GM19023 (cell line): ENCODE measurements around the gene DHRS12.

Experiments used
- ATAC-seq: cut with Tn5 transposase; IDR thresholded peaks from one replicate; pipeline ENCODE4 v1.9.1; 2021; ENCODE audit warnings: mild to moderate bottlenecking, moderate library complexity; ENCODE audit not compliant: unreplicated experiment

Gene DHRS12

DNA sequence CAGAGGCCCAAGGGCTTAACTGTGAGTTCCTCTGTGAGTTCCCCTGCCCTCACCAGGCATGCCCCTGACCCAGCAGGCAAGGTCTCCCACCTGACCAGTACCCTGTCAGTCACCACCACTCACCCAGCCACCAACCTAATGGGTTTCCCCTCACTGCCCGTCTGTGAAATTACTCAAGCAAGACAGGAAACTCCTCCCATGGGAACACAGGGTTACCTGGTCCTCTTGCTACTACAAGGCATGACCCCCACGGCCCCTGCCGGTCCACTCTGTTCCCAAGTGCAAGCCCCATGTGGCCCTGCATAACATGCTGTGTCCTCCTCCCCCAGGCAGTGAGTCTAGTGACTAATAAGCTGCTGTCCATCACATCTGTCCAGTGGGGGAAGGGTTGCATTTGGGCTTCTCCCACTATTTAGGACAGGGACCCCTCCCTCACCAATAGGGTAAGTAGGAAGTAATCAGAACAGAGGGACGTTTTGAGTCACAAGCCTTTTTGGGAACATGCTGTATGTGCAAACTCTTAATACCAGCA, 8.0 kb upstream of the DHRS12 start:
- ATAC-seq, result no peak

- no peak for ATAC-seq
These were observed 7.1 kb upstream of the DHRS12 start for GRCh38 chr13:51811046-51811445.

DNA sequence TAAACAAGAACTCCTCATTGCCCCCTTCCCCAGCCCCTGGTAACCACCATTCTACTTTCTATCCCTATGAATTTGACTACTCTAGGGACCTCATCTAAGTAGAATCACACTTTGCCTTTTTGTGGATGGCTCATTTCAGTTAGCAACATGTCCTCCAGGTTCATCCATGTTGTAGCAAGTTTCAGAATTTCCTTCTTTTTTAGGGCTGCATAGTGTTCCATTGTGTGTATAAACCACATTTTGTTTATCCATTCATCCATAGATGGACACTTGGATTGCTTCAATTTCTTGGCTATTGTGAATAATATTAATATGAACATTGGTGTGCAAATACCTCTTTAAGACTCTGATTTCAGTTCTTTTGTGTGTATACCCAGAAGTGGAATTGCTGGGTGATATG, 4.8 kb upstream of the DHRS12 start:
- ATAC-seq, result no peak

GRCh38 chr13:51807041-51807440, 3.1 kb upstream of the DHRS12 start:
- no peak for ATAC-seq

- ATAC-seq, result no peak
These were observed 2.6 kb upstream of the DHRS12 start for GRCh38 chr13:51806566-51806965.

- ATAC-seq, result no peak
These were observed 2.0 kb upstream of the DHRS12 start for GRCh38 chr13:51805925-51806324.

- no peak for ATAC-seq
These were observed 1.4 kb upstream of the DHRS12 start for GRCh38 chr13:51805313-51805712.

GRCh38 chr13:51804295-51805172, 571 bp upstream of the DHRS12 start:
- ATAC-seq, result no peak

DNA sequence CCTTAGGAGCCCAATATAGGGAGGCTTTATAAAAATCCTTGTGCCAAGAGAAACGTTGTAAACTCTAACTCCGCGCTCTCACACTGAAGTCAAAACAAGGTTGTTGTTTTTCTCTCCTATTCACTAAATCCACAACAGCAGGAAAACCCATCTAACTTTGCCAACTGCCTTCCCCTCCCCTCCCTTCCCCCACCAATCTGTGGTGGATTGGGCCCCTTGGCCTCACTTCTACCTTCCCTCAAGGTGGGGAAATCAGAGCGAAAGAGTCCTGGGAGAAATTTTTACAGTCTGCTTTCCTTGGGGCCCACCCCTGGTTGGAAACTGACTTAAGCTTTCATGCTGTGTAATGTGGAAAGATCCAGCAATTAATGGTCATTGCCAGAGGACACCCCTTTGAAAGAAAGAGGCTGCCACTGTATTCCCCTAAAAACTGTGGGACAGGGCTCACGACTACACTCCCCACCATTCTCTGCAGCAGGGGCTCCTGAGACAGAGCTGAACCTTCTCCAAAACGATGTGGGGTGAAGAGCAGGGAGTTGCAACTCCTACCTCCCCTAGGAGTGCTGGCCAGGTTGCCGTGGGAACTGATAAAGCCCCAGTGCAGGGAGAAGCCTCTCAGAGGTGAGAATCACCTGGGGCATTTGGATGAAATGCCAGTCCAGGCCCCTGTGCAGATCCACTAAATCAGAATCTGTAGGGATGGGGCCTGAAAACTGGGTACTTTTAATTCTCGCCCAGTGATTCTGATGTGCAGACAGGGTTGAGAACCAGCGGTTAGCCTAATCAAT, 1.1 kb downstream of the DHRS12 start:
- ATAC-seq, result no peak

GRCh38 chr13:51801631-51802099, 2.3 kb downstream of the DHRS12 start:
- ATAC-seq, result no peak

GRCh38 chr13:51800486-51800885, 3.5 kb downstream of the DHRS12 start:
- no peak for ATAC-seq

GRCh38 chr13:51799261-51799660, 4.7 kb downstream of the DHRS12 start:
- ATAC-seq, result no peak

- ATAC-seq, result peak; percentile 55
These were observed 6.1 kb downstream of the DHRS12 start for GRCh38 chr13:51797664-51798488.

DNA sequence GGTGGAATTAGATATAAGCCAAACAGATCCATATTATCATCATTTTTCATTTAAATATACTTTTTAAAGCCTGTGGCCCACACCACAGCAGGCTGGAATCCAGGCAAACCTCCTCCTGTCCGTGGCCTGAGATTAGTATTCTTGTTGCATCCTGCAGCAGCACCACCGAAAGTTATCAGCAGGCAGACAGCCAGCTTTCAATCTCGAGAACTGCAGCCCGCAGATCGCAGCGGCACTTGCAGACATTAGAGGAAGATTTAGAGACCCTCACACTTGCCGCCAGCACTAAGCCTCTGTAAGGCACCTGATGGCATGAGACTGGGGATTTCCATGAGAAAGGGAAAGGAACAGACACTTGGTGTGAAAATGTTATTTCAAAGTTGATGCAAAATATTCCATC, 7.4 kb downstream of the DHRS12 start:
- ATAC-seq, result no peak

GRCh38 chr13:51795419-51795818, 8.5 kb downstream of the DHRS12 start:
- ATAC-seq, result no peak

GRCh38 chr13:51794964-51795363, 9.0 kb downstream of the DHRS12 start:
- no peak for ATAC-seq

GRCh38 chr13:51793570-51794271, 10.2 kb downstream of the DHRS12 start:
- ATAC-seq, result peak; percentile 65

GRCh38 chr13:51786425-51787265, 17.3 kb downstream of the DHRS12 start:
- no peak for ATAC-seq

DNA sequence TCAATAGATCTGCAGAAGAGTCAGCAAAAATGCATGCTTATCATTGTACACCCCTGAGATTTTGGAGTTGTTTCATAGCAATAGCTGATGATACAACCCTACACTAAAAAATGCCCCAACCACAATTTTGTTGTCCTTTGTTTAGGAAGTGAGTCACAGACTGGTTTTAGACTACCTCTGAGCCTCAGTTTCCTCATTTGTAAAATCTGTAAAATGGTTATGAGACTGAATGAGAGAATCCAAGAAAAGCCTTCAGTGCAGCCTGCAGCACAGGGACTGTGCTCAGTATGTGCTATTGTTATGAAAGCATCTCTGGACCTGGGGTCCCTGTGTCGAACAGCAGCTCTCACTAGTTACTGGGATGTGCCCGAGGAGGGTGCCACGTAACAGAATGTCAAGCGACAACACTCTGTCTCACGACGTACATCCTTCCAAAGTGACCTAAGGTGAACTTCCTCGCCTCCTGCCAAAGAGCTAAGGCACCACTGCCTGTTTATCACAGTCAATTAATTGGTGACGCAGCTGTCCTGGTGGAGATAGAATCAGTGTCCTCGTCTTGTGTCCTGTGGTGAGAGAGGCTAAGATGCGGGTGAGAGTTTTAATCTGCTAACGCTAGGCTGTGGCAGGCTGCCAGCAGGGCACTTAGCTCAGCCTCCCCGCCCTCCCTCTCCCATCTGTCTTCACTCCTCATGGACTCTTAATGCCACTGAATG, 18.1 kb downstream of the DHRS12 start:
- no peak for ATAC-seq
